Measurements from ENCODE around the gene MTOR. TPM values are rescaled to one million over a fixed set of nuclear protein-coding genes. Genes with fewer than 3 reads are reported as not detected.

MTOR gene
- total RNA-seq, 4 donors from 2014 or later = 40.4 to 51.4 (median 49.6) TPM

GRCh38 chr1:11280719-11281376 lies 18.5 kb upstream of the MTOR start:
- Histone ChIP-seq H3K27me3 (no peaks in the 10 kb centered on the region), H3K36me3 (peaks cover 0 to 58% (median 0%) of the 10 kb centered on the region in 3 donors), H3K27ac (peak overlapping the region in 1 of 4 donors; percentile 69), H3K9me3 (no peaks in the 10 kb centered on the region), H3K4me1 (peaks cover 0 to 30% (median 13%) of the 10 kb centered on the region in 4 donors), H3K4me3 (no peak overlapping the region)
- WGBS, 2 donors = 74 to 79% methylated on average over 4 of the region's 4 CpGs
- TF ChIP-seq EP300 (IDR thresholded peaks at IDR 0.05) (no peak), POLR2A (IDR thresholded peaks at IDR 0.05) (no peak)
- TF ChIP-seq, protein P1, sequence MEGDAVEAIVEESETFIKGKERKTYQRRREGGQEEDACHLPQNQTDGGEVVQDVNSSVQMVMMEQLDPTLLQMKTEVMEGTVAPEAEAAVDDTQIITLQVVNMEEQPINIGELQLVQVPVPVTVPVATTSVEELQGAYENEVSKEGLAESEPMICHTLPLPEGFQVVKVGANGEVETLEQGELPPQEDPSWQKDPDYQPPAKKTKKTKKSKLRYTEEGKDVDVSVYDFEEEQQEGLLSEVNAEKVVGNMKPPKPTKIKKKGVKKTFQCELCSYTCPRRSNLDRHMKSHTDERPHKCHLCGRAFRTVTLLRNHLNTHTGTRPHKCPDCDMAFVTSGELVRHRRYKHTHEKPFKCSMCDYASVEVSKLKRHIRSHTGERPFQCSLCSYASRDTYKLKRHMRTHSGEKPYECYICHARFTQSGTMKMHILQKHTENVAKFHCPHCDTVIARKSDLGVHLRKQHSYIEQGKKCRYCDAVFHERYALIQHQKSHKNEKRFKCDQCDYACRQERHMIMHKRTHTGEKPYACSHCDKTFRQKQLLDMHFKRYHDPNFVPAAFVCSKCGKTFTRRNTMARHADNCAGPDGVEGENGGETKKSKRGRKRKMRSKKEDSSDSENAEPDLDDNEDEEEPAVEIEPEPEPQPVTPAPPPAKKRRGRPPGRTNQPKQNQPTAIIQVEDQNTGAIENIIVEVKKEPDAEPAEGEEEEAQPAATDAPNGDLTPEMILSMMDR (IDR thresholded peaks at IDR 0.05) = no peak
- no peak for DNase-seq (ENCODE audit: low spot score in 2 of 2)

DNA sequence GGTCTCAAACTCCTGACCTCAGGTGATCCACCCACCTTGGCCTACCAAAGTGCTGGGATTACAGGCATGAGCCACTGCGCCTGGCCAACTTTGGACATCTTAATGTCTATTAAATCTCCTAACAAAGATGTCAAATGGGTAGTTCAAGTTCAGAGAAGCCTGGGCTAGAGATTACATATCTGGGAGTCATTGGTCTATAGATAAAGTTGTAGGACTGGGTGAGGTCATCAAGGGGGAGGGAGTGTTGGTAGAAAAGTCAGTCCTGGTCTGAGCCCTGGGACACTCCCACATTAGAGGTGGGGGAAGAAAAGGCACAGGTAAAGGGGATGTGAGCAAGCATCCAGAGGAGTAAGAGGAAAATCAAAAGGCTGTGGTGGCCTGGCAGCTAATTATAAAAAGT lies 17.3 kb upstream of the MTOR start:
- Histone ChIP-seq H3K4me1 (peaks cover 1 to 43% (median 20%) of the 10 kb centered on the region in 4 donors), H3K27me3 (no peaks in the 10 kb centered on the region)
- TF ChIP-seq, protein P1 (IDR thresholded peaks at IDR 0.05) = no peak

GRCh38 chr1:11279152-11279551 lies 16.8 kb upstream of the MTOR start:
- 90 to 95% methylated on average over 5 of the region's 5 CpGs for WGBS, 2 donors
- peaks cover 3 to 47% (median 25%) of the 10 kb centered on the region in 4 donors for H3K4me1 ChIP-seq

More for the DNA sequence above, 17.3 kb upstream of the MTOR start:
- Histone ChIP-seq H3K9me3 (no peaks in the 10 kb centered on the region), H3K36me3 (peaks cover 0 to 56% (median 0%) of the 10 kb centered on the region in 3 donors), H3K4me3 (no peak overlapping the region), H3K27ac (no peak overlapping the region)
- WGBS, 2 donors = 89 to 100% methylated on average over 1 of the region's 1 CpG
- DNase-seq (ENCODE audit: low spot score in 2 of 2) = no peak

GRCh38 chr1:11273595-11274234 lies 11.4 kb upstream of the MTOR start:
- no peak for DNase-seq (ENCODE audit: low spot score in 2 of 2)
- 6 to 9% methylated on average over 19 to 22 of the region's 22 CpGs for WGBS, 2 donors
- H3K4me1 ChIP-seq = peaks cover 3 to 34% (median 18%) of the 10 kb centered on the region in 4 donors
- no peaks in the 10 kb centered on the region for H3K9me3 ChIP-seq
- H3K27me3 ChIP-seq = no peaks in the 10 kb centered on the region
- H3K36me3 ChIP-seq = peaks cover 0 to 31% (median 0%) of the 10 kb centered on the region in 3 donors
- peak overlapping the region; percentile 54 to 97 (median 76) for H3K4me3 ChIP-seq
- peak overlapping the region; percentile 57 to 96 (median 93) for H3K27ac ChIP-seq
- no peak for TF ChIP-seq EP300 (IDR thresholded peaks at IDR 0.05)

More at GRCh38 chr1:11279152-11279551, 16.8 kb upstream of the MTOR start:
- no peak for DNase-seq (ENCODE audit: low spot score in 2 of 2)
- Histone ChIP-seq H3K36me3 (peaks cover 0 to 56% (median 0%) of the 10 kb centered on the region in 3 donors), H3K9me3 (no peaks in the 10 kb centered on the region), H3K27me3 (no peaks in the 10 kb centered on the region), H3K4me3 (no peak overlapping the region), H3K27ac (no peak overlapping the region)
- TF ChIP-seq EP300 (IDR thresholded peaks at IDR 0.05) = no peak
- TF ChIP-seq, protein P1 (IDR thresholded peaks at IDR 0.05) = no peak
- TF ChIP-seq POLR2A (IDR thresholded peaks at IDR 0.05) = no peak

GRCh38 chr1:11272832-11273594 lies 10.7 kb upstream of the MTOR start, which contains the start of gene UBIAD1:
TSS of gene UBIAD1 (plus strand) at chr1:11273198. CDS start at chr1:11273532, 334 bp downstream.
- 0% methylated on average over 11 to 29 of the region's 64 CpGs for WGBS, 2 donors
- peak; percentile 76 to 79 for DNase-seq (ENCODE audit: low spot score in 2 of 2)
- H3K27me3 ChIP-seq = no peaks in the 10 kb centered on the region
- no peaks in the 10 kb centered on the region for H3K9me3 ChIP-seq
- TF ChIP-seq EP300 (IDR thresholded peaks at IDR 0.05) (peak; percentile 30 to 87), POLR2A (IDR thresholded peaks at IDR 0.05) (peak; percentile 37 to 69)
- TF ChIP-seq, protein P1 (IDR thresholded peaks at IDR 0.05) = peak in 2 of 5 experiments; percentile 7 to 18
- peak within 1 kb of the TSS; percentile 57 to 96 (median 93) for H3K27ac ChIP-seq
- peaks cover 0 to 24% (median 0%) of the 10 kb centered on the region in 3 donors for H3K36me3 ChIP-seq
- peak within 1 kb of the TSS; percentile 54 to 97 (median 76) for H3K4me3 ChIP-seq
- peaks cover 3 to 34% (median 18%) of the 10 kb centered on the region in 4 donors for H3K4me1 ChIP-seq
